Measurements from ENCODE around the gene CGREF1.

DNA sequence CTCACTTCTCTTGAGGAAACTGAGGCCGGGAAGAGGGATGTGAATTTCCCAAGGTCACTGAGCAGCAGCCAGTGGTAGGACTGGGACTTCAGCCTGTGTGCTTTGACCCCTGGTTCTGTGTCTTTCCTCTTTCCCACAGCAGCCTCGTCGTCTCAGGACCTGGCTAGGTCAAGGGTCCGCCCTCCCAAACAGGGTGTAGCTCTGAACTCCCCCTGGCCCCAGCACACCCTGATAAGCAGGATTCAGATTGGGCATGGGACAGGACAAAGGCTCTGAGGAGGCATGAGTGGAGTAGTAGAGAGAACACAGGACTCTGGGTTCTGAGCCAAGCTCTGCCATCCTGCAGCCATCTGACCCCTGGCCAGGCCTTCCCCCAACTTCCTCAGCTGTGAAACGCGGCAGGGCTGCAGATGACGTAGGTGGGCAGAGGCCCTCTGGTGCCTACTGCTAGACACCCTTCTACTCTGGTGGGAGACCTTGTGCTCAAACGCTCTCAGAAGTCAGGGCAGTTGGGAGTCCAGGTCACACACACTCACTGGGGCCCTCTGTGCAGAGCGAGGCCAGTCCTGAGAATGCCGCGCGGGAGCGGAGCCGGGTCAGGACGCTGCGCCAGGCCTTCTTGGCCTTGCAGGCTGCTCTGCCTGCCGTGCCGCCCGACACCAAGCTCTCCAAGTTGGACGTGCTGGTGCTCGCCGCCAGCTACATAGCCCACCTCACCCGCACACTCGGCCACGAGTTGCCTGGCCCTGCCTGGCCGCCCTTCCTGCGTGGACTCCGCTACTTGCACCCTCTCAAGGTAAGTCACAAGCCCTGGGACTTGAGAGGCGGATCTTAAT is 30.9 kb upstream of the CGREF1 start:
- TF ChIP-seq JUN (IDR thresholded peaks at IDR 0.05; ENCODE audit: borderline replicate concordance, insufficient read depth, insufficient read length, low read depth) = no peak
- no peak for TF ChIP-seq POLR2A (IDR thresholded peaks at IDR 0.05; ENCODE audit: low read depth, low read length)
- TF ChIP-seq, protein P1, sequence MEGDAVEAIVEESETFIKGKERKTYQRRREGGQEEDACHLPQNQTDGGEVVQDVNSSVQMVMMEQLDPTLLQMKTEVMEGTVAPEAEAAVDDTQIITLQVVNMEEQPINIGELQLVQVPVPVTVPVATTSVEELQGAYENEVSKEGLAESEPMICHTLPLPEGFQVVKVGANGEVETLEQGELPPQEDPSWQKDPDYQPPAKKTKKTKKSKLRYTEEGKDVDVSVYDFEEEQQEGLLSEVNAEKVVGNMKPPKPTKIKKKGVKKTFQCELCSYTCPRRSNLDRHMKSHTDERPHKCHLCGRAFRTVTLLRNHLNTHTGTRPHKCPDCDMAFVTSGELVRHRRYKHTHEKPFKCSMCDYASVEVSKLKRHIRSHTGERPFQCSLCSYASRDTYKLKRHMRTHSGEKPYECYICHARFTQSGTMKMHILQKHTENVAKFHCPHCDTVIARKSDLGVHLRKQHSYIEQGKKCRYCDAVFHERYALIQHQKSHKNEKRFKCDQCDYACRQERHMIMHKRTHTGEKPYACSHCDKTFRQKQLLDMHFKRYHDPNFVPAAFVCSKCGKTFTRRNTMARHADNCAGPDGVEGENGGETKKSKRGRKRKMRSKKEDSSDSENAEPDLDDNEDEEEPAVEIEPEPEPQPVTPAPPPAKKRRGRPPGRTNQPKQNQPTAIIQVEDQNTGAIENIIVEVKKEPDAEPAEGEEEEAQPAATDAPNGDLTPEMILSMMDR (IDR thresholded peaks at IDR 0.05; ENCODE audit: extremely low read depth in 1 of 2, insufficient read depth in 1 of 2, low read depth in 1 of 2, low read length in 2 of 2) = no peak
- TF ChIP-seq POLR2AphosphoS5 (IDR thresholded peaks at IDR 0.05; ENCODE audit: insufficient read depth, low read depth, low read length) = no peak
- TF ChIP-seq, protein P2, sequence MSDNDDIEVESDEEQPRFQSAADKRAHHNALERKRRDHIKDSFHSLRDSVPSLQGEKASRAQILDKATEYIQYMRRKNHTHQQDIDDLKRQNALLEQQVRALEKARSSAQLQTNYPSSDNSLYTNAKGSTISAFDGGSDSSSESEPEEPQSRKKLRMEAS (IDR thresholded peaks at IDR 0.05; ENCODE audit: insufficient read depth, insufficient read length) = no peak
- no peak for TF ChIP-seq EZH2 (IDR thresholded peaks at IDR 0.05; ENCODE audit: borderline replicate concordance, low read depth, low read length, severe bottlenecking)
- TF ChIP-seq MYC (IDR thresholded peaks at IDR 0.05; ENCODE audit: low read depth, low read length) = no peak

All from endothelial cell of umbilical vein (primary cell).